ENCODE data around the gene BRSK2.

- TF ChIP-seq CTCF (IDR thresholded peaks at IDR 0.05; ENCODE audit: low read length): no peak
- TF ChIP-seq EZH2 (IDR thresholded peaks at IDR 0.05; ENCODE audit: borderline replicate concordance, low read length): no peak
Observed at GRCh38 chr11:1341928-1342524, 47.7 kb upstream of the BRSK2 start.
